DMS53 (cell line): ENCODE data around the gene DIO3.

Experiments used
- DNase-seq: peaks from one replicate; lab custom pipeline; 2025; lab: John Stamatoyannopoulos, UW

The DIO3 gene

DNA sequence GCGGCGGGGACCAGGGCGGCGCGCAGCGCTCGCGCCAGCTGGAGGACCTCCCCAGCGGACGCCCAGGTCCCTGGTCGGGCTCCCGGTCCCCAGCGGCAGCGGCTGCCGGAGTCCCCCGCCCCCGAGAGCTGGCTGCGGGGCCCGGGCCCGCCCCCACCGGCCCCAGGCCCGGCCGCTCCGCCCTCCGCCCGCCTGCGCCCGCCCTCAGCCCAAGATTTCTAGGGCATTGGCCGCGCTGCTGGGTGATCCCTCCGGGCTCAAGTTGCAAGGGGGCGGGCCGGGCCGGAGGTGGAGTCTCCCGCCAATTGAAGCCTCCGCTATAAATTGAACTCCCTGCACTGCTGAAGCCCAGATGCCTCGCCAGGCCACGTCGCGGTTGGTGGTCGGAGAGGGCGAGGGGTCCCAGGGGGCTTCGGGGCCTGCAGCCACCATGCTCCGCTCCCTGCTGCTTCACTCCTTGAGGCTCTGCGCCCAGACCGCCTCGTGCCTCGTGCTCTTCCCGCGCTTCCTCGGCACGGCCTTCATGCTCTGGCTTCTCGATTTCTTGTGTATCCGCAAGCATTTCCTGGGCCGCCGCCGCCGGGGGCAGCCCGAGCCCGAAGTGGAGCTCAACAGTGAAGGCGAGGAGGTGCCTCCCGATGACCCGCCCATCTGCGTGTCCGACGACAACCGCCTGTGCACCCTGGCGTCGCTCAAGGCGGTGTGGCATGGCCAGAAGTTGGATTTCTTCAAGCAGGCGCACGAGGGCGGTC, at the start of gene DIO3:
Gene DIO3 (plus strand): TSS at position 351 of the 752 bp plus-strand sequence.
- DNase-seq: no peak

DNA sequence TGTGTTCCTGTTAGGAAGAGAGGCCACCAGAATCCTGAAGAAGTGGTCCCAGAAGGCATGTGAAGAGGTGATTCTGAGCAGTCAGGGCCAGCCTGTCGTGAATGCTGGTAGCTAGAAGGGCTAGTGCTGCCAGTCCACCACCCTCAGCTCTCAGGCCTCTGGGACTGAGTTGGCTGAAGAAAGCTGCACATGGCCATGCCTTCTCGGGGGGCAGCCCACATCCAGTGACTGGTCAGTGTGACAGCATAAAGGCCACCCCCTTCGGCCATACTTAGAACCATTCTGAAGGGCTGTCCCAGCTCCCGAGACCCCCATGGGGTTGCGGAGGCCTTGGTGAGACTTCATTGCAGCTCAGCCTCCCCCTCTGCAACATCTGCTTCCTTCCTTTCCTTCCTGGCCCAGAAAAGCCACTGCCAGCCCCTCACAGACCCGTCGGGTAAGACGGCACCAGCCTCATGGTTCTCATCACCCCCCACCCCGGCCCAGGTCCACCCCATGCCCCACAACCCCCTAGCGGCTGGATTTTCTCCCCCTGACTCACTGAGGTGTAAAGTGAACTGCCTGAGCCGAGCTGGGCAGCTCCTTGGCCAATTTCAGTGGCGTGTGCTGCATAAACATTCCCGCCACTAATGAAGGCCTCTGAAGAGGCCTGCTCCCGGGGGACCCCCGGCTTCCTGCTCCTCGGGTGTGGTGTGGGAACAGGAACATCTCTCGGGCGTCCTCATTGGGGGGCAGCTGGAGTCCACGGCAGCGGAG, 49.5 kb upstream of the DIO3 start:
- no peak for DNase-seq

DNA sequence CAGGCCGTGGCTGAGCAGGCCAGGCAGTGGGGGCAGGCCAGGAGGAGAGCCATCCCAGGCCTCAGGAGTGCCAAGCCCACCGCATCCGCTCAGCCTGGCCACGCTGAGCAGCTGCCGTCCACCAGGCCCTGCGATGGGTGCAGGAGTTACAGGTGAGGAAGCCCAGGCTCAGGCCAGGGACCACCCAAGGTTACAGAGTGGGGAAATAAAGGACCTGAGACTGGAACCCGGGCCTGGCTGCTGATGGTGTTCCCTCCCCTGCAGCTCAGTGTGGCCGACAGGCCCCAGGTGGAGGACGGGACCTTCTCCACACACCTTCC, 49.0 kb upstream of the DIO3 start:
- DNase-seq: no peak

DNA sequence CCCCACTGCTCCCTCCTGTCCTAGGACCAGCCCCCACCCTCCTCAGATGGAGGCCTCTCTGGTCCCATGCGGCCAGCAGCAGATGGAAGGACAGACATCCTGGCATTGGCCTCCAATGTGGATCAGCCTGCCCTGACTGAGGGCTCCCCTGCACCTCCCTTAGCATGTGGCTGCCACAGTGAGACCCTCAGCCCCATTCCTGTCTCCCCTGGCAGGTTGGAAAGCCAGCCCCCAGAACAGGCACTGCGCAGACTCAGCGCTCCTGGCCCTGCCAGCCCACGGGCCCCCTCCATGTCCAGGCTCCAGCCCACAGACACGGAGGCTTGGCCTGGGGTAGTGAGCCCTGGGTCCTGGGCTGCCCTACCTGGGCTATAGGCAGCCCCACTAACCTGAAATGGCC, 47.2 kb upstream of the DIO3 start:
- DNase-seq: no peak

DNA sequence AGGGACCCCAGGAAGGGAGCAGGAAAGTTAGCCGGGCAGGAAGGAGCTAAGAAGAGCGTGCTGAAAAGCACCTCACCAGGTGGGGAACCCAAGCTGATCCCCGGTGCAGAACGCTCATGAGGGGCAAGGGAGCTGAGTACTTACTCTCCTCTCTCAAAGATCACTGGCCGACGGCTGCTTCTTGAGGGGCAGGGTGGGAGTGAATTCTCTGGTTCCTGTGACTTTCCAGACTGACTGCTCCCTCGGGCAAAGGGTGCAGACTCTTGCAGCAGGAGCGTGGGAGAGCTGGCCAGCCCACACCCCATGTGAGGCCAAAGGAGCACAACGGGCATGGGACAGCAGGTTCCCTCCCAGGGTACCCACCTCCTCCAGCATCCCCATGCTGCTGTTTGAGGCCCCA, 44.9 kb upstream of the DIO3 start:
- no peak for DNase-seq

DNA sequence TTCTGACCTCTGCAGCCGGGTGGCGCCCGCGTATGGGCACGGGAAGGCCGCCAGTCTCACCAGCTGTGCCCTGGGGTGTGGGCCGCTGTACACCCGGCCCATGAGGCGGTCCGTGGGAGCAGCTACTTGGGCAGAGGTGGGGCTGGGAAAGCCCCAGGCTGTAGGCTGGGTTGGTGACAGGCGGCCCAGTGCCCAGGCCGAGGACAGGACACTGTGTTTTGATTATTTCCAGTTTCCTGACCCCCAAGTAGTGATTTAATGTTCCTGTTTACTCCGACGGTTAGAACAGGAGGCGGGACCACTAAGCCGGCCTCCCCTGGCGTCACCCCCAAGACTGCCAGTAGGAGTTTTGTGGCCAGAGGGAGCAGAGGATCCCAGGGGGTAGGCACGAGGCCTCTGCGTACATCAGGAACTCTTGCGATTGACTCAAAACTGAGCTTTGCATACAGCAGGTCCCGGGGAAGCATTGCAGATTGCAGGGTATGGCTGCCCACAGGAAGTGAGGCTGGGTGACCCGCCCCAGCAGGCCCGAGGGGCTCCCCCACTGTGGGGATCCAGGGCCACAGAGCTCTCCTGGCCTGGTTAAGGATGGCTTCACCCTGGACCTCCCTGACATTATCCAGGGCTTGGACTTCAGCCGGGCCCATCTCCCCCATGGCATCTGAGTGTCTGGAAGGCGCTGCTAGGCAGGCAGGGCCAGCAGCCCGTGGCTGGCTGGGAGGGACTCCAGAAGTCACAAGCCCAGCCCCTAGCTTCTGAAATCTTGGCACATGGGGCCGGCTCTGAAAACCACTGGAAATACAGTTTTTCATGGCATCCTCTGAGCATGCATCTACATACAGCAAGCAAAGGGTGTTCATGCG, 42.5 kb upstream of the DIO3 start:
- DNase-seq: no peak

DNA sequence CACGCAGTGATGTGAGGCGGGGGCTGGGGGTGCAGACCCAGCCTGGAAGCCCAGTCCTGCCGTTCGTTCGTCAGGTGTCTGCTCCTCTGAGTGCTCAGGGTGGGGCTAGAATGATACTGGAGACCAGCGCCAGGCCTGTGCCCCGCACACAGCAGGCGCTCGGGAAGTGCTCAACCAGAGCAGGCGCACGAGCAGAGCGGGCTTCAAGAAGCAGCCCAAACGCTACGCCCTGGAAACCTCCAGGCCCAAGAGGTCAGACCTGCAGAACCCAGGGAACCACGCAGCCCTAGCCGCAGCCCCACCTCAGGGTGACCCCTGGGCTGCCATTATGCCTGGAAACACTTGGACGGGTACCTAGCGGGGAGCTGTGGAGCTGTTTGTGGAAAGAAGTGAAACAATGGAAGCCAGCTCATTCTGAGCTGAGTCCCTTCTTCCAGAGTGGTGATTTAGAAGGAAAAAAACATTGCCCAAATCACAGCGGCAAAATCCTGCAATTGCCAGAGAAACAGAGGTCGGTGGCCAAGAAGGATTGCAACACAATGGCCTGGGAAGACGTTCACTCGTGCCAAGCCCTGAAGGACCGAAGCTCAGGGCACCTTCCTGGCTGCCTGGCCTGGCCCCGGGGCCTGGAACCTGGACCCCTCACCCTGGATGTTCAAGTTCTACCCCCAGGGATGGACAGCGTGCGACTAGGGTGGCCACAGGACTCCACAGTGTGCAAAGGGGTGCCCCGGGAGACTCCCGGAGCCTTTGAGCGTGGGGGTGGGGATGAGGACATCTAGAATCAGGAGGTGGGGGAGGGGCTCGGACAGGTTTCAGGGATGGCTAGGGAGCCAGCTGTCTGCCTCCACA, 40.4 kb upstream of the DIO3 start:
- no peak for DNase-seq

DNA sequence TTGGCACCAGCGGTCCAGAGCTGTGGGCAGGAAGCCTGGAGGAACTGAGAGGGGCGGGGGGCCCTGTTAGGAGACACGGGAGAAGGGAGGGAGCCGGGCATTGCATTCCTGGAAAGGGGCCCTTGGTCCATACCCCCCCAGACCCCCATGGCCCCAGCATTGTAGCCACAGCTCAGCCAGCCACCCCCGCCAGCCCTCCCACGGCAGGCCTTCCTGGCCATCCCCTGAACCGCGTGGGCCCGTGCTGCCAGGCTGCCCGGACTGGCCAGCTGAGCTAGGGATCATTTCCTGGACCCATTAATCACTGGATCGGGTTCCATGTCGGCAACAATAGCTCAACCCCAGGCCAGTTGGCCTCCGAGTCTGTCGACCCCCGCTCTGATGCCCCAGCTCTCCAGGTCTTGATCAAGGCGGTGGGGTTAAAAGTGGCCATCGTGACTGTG, 39.8 kb upstream of the DIO3 start:
- DNase-seq: no peak

DNA sequence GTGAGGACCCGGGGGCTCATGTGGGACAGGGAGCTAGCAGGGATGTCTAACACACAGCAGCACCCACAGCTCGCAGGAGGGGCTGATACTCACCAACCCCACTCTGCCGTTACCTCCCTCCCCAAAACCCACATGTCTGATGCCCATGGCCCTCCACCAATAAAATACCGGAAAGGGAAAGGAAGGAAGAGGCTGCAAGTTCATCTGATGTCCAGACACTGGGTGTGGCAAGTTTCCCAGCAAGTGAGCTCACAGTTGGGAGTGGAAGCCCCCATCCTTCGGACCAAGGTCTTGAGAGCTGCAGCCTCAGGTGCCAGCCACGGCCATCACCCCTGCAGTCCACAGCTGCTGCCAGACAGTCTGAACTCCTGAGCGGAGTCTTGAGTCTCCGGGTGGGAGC, 39.3 kb upstream of the DIO3 start:
- no peak for DNase-seq

DNA sequence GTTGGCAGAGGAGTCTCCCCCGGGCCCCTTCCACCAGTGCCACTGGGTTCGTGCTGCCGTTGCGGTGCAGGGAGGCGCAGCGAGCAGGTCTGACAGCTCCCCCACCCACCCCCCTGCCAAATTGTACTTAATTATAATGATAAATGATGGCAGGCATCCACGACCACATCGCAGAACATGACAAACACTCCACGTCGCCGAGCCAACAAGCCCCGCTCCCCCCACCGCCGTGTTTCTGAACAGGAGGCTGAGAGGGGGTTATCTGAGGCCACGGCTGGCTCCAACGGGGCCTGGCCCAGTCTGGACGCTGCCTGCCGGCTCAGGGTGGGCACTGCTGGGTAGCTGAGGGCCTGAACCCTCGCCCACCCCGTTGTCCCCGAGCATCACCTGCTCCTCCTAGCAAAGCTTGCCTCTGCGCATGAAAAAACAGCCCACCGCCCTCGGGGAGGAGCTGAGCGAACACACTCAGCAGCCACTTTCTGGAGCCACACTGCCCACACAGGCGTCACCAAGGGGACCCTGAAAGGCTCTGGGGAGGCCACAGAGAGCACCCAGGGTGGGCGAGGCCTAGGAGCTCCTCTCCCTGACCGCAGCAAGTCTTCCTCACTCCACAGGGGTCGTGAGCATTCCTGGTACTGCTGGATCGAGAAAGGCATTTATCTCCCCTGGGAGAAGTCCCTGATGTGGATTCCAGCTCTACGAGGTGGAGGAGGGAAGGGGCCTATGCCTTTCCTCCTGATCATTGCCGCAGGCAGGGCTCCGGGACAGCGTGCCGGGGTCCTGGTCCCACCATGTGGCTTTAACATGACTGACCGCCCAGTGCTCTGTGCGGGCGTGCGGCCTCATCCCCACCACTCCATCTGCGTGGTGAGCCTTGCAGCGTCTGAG, 35.4 kb upstream of the DIO3 start:
- no peak for DNase-seq

DNA sequence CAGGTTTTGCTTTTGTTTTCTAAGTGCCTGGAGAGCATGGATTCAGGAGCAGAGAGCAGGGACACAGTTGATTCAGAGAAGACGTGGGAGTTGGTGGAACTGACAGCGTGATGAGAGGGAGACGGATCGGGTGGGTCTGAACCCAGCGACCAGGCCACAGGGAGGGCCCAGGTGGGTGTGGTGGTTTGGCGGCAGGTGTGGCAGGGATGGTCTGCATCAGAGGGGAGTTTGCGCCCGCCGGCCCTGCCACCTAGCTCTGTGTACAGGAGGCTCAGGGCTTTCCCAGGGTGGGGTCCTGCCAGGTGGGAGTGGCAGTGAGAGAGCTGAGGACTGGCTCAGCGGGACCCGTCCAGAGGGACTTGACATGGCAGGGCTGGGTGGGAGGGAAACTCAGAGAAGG, 33.3 kb upstream of the DIO3 start:
- no peak for DNase-seq

DNA sequence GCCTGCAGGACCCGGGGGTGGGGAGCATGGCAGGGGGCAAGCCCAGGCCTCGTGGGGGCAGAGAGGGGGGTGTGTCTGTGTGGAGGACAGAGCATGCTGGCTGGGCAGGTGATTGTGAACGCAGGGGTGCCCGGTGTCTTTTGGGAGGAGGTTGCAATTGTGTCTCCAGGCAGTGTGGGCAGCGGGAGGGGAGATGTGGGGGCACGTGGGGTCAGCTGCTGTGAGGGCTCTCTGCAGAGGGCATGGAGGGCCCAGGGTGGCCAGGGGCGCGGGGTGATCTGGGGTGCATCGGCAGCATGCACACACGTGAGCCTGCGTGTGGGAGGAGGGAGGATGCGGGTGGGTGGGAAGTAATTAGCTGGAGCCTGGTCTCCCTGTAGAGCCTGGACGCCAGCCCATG, 32.2 kb upstream of the DIO3 start:
- no peak for DNase-seq

DNA sequence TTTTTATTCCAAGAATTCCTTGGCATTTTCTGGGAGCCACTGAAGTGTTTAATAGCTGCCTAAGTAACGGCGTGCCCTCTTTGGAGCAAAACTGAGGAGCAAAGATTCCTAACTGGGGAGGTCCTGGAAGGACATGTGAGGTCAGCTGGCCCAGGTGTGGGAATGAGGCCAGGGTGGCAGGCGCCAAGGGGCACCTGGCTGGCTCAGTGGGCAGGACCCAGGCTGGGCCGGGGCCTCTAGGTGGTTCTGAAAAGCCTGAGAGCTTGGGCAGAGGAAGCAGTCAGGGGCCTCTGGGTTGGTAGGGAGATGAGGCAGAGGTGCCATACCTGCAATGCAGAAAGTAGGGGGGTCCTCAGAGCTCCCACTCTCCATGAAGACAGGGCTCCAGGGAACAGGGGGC, 27.1 kb upstream of the DIO3 start:
- DNase-seq: no peak

DNA sequence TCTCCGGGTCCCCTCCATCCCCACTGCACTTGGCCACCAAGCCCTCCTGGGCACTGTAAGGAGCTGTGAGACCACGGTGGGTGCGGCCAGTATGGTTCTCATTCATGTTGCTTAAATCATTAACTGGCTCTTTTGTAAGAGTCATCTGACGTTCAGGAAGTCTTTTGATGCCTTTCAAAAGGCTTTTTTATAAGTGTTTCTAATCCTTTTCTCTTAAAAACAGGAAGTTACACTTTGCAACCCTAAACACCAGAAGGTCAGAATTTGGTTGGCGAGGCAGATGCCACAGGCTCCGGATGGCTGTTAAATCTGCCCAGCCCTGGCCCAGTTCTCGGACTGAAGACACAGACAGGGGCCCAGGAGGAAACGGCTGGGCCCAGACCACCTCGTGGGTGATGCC, 26.1 kb upstream of the DIO3 start:
- no peak for DNase-seq

DNA sequence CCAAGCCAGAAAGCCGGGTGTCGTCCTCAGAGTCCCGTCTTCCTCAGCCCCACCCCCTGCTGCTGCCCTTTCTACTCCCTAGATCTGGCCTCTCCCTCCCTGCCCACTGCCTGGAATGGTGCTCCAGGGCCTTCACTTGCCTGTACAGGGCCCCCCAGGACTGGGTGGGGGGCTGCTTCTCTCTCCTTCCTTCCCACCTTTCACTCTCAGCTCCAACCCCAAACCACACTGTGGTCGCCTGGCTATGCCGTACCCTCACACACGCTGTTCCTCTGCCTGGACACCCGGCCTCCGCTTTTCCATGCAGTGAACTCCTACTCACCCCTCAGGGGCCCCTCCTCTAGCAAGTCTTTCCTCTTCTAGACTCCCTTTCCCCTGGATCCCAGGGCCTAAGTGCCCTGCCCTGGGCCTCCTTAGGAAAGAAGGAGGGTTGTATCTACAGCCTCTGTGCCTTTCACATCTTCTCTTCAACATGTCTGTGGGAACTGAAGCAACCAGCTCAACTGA, 25.5 kb upstream of the DIO3 start:
- no peak for DNase-seq

DNA sequence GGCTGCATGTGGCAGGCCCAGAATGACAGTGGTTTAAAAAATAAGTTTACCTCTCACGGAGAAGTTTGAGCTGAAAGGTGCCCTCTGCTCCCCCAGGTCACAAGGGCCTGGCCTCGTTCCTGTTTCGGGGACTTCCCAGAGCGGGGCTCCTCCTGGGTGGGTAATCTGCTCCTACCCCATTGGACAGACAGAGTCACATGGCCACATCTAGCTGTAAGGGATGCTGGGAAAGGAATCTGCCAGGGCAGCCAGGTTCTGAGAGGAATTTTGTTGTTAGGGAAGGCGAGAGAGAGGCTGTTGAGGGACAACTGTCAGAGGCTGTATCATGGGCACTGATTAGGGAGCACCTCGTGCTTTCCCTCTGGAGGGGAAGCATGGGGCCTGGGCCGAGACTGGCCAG, 24.0 kb upstream of the DIO3 start:
- DNase-seq: no peak

DNA sequence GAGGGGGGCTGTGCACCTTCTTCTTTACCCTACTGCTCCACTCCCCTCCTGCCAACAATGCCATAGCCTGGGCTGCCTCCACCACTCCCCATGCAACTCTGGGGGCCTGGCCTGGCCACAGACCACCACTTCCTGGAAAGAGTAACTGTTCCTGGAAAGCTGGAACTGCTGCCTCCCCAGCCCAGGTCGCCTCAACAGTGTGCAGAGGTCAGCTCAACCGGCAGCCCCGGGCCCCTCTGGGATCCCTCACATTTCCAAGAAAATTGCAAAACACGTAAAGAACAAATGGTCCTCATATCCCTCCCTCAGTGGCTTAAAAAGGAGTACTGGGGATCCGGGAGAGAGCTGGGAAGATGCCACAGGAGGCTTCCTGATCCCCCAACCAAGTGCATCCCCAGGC, 22.4 kb upstream of the DIO3 start:
- no peak for DNase-seq

DNA sequence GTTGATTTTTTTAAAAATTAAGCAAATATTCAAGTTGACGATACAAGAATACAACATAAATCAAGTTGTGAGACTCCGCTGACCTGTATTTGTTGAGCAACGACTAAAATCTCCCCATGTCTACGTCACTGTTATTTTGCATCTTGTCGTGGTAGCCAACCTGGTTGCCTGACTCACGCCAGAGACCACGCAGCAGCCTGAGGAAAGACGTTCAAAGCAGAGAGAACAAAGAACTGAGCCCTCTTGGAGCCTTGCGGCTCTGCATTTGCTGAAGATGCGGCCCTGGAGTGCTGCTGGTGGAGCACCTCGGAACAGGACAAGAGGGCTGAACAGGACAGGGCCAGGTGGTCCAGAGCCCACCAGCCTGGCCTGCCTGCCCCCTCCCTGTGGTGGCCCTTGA, 21.4 kb upstream of the DIO3 start:
- no peak for DNase-seq

DNA sequence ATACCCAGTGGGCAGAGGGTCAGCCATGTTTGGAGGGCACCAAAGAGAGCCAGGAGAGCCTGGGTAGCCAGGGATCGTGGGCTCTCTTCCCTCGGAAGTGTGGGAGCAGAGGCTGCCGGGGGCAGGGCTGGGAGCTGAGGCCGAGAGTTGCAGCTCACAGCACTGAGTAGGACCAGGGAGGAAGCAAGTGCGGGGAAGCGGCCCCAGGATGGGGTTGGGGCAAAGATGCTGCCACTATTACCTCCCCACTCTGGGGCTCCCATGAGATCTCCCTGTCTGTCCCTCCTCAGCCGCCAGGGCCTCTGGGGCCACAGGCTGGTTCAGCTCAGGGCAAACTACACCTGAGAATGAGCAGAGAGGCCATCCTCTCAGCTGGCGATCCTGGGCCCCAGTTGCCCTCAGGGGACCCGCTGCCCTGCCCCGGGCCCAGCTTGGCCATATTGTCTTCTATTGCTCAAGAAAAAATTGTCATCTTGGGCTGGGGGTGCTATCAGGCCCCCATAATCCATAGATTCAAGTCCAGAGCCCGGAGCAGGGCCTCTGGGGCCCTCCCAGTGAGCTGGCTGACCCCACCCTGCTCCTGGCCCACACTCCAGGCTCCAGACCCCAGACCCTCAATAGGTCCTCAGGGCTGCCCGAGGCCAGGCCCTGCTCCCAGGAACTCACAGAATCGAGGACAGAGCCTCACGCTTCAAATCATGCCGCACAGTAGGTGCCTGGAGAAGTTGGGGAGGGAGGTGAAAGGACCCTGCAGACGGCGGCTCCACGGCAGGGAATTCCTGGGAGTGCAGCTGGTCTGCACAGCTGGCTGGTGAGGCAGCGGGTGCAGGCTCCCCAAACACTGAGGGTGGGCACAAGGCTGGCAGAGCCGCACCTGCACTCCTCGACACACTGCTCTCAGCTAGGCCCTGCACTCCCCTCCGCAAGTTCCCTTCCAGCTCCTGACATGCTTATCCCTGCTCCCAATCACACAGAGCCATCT, 20.5 kb upstream of the DIO3 start:
- DNase-seq: no peak

DNA sequence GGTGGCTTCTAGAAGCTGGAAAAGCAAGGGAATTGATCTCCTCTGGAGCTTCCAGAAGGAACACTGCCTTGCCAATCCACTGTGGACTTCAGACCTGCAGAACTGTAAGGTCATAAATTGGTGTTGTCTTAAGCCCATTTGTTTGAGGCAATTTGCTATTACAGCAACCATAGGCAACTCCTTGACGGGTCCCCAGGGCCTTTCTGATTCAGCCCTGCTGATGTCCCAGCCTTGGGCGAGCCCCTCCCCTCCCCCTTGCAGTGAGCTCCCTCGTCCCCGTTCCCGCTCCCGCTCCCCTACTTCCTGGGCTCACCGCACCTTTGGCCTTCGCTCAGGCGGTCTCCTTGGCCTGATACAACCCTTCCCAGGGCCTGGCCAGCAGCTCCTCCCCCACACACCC, 18.9 kb upstream of the DIO3 start:
- no peak for DNase-seq
